HEK293 (cell line): ENCODE results near the gene CAV1.

Experiments used
- CTCF ChIA-PET: fragments of 350-600 bp; formaldehyde crosslinking; extraction: SDS; loops from one replicate; lab custom pipeline; 2021; ENCODE audit warnings: antibody characterized with exemption; lab: Yijun Ruan, JAX
- POLR2A ChIA-PET: fragments of 300-600 bp; formaldehyde crosslinking; extraction: SDS; loops from one replicate; lab custom pipeline; 2020; ENCODE audit warnings: antibody characterized with exemption, inconsistent platforms; lab: Yijun Ruan, JAX
- H3K27ac ChIP-seq: fragments of 200-500 bp; sonication (Bioruptor generic); 2 replicates; pipeline ENCODE4 v1.5.1; 2014; ENCODE audit warnings: low read depth, low read length, control low read depth, inconsistent platforms; ENCODE audit errors: extremely low read depth
- H3K36me3 ChIP-seq, 2 experiments: fragments of 200-500 bp in 1 of 2; sonication (Bioruptor generic) in 1 of 2; 1 replicate in 1 of 2; 2 replicates in 1 of 2; pipeline ENCODE4 v1.5.1; 2014 to 2017; ENCODE audit warnings: inconsistent platforms in 2 of 2, low read length in 2 of 2; ENCODE audit not compliant: control insufficient read depth in 2 of 2, insufficient read depth in 1 of 2
- H3K4me1 ChIP-seq: fragments of 200-500 bp; sonication (Bioruptor generic); 2 replicates; pipeline ENCODE4 v1.5.1; 2014; ENCODE audit warnings: mild to moderate bottlenecking, low read length, inconsistent platforms; ENCODE audit not compliant: control insufficient read depth, insufficient read depth
- H3K4me3 ChIP-seq: 2 replicates; pipeline ENCODE4 v1.5.1; 2011; ENCODE audit warnings: low read depth, mild to moderate bottlenecking, control low read depth, low read length, moderate library complexity
- H3K9me3 ChIP-seq: fragments of 200-500 bp; sonication (Bioruptor generic); 2 replicates; pipeline ENCODE4 v1.5.1; 2014; ENCODE audit warnings: low read depth, low read length, inconsistent platforms; ENCODE audit not compliant: control insufficient read depth, insufficient read depth
- AEBP2 ChIP-seq: fragments of 450-650 bp; formaldehyde crosslinking; IDR thresholded peaks from 2 replicates; pipeline ENCODE4 v1.5.1; 2016; ENCODE audit warnings: missing biosample characterization, missing genetic modification characterization, borderline replicate concordance
- PATZ1 ChIP-seq: fragments of 450-650 bp; formaldehyde crosslinking; IDR thresholded peaks from 2 replicates; pipeline ENCODE4 v1.5.1; 2016; ENCODE audit warnings: missing biosample characterization, missing genetic modification characterization
- ZBTB44 ChIP-seq: fragments of 450-650 bp; IDR thresholded peaks from 2 replicates; pipeline ENCODE4 v1.5.1; 2018; ENCODE audit warnings: missing biosample characterization, mild to moderate bottlenecking, missing genetic modification characterization
- ZBTB6 ChIP-seq: fragments of 450-650 bp; formaldehyde crosslinking; IDR thresholded peaks from 2 replicates; pipeline ENCODE4 v1.5.1; 2017; ENCODE audit warnings: missing biosample characterization, missing genetic modification characterization
- ZNF148 ChIP-seq: fragments of 450-650 bp; formaldehyde crosslinking; IDR thresholded peaks from 2 replicates; pipeline ENCODE4 v1.5.0; 2017; ENCODE audit warnings: missing biosample characterization, missing genetic modification characterization, borderline replicate concordance
- ZNF2 ChIP-seq: fragments of 450-650 bp; formaldehyde crosslinking; IDR thresholded peaks from 2 replicates; pipeline ENCODE4 v1.5.1; 2016; ENCODE audit warnings: missing biosample characterization, missing genetic modification characterization
- ZNF248 ChIP-seq: fragments of 450-650 bp; formaldehyde crosslinking; IDR thresholded peaks from 2 replicates; pipeline ENCODE4 v1.5.1; 2017; ENCODE audit warnings: missing biosample characterization, missing genetic modification characterization
- ZNF350 ChIP-seq: fragments of 450-650 bp; formaldehyde crosslinking; IDR thresholded peaks from 2 replicates; pipeline ENCODE4 v1.5.0; 2017; ENCODE audit warnings: missing biosample characterization, mild to moderate bottlenecking, missing genetic modification characterization
- ZNF398 ChIP-seq: fragments of 450-650 bp; formaldehyde crosslinking; IDR thresholded peaks from 2 replicates; pipeline ENCODE4 v1.5.1; 2017; ENCODE audit warnings: missing biosample characterization, missing genetic modification characterization
- ZNF404 ChIP-seq: fragments of 450-650 bp; formaldehyde crosslinking; IDR thresholded peaks from 2 replicates; pipeline ENCODE4 v1.5.1; 2017; ENCODE audit warnings: missing biosample characterization, missing genetic modification characterization
- ZNF433 ChIP-seq: fragments of 450-650 bp; formaldehyde crosslinking; IDR thresholded peaks from 2 replicates; pipeline ENCODE4 v1.5.1; 2016; ENCODE audit warnings: missing biosample characterization, missing genetic modification characterization, low read depth
- ZNF747 ChIP-seq: fragments of 450-650 bp; formaldehyde crosslinking; IDR thresholded peaks from 2 replicates; pipeline ENCODE4 v1.5.1; 2016; ENCODE audit warnings: missing biosample characterization, missing genetic modification characterization
- TF ChIP-seq, protein P1 (sequence below): fragments of 450-650 bp; formaldehyde crosslinking; IDR thresholded peaks from 2 replicates; pipeline ENCODE4 v1.5.1; 2016; ENCODE audit warnings: missing biosample characterization, missing genetic modification characterization, low read depth

Gene CAV1

GRCh38 chr7:116573541-116573940 lies 48.7 kb downstream of the CAV1 start (continued):
- TF ChIP-seq ZBTB6 (tag by site-specific recombination) (no peak), ZNF148 (tag by site-specific recombination) (no peak), ZNF433 (tag by site-specific recombination) (no peak), ZNF398 (tag by site-specific recombination) (no peak), ZNF248 (tag by site-specific recombination) (no peak), ZNF404 (tag by site-specific recombination) (no peak), ZNF350 (tag by site-specific recombination) (no peak), ZNF2 (no peak), PATZ1 (no peak)
- TF ChIP-seq, protein P1, sequence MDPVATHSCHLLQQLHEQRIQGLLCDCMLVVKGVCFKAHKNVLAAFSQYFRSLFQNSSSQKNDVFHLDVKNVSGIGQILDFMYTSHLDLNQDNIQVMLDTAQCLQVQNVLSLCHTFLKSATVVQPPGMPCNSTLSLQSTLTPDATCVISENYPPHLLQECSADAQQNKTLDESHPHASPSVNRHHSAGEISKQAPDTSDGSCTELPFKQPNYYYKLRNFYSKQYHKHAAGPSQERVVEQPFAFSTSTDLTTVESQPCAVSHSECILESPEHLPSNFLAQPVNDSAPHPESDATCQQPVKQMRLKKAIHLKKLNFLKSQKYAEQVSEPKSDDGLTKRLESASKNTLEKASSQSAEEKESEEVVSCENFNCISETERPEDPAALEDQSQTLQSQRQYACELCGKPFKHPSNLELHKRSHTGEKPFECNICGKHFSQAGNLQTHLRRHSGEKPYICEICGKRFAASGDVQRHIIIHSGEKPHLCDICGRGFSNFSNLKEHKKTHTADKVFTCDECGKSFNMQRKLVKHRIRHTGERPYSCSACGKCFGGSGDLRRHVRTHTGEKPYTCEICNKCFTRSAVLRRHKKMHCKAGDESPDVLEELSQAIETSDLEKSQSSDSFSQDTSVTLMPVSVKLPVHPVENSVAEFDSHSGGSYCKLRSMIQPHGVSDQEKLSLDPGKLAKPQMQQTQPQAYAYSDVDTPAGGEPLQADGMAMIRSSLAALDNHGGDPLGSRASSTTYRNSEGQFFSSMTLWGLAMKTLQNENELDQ, result no peak

- no peaks in the 10 kb centered on the region for H3K9me3 ChIP-seq
- peaks cover 5% of the 10 kb centered on the region; the same call in 1 of the 2 replicates for H3K4me1 ChIP-seq
- POLR2A ChIA-PET, result no interaction called here
- H3K27ac ChIP-seq, result no peak overlapping the region
- TF ChIP-seq ZNF747 (tag by site-specific recombination) (no peak), ZBTB44 (tag by site-specific recombination) (no peak), AEBP2 (tag by site-specific recombination) (no peak)
- H3K4me3 ChIP-seq, result no peak overlapping the region
- no peaks in the 10 kb centered on the region for H3K36me3 ChIP-seq
- CTCF ChIA-PET, result interaction anchor here (0.6 to 0.7 kb wide), 2 partner anchors 52 to 234 kb away, joined by 3 to 4 read pairs; no protein-coding TSS in a partner anchor
Observed at GRCh38 chr7:116574025-116574822, 49.4 kb downstream of the CAV1 start.
